ENCODE measurements around the gene ATP2A1.
"Not testable (repeated sequence)": the region's sequence is repeated elsewhere in the genome, so short reads cannot be mapped to it uniquely, and the experiment has no call there.

The ATP2A1 gene

GRCh38 chr16:28937222-28937876 is 59.1 kb downstream of the ATP2A1 start:
- H3K27me3 ChIP-seq (ENCODE audit: control insufficient read depth, insufficient read depth, low read length) = no peaks in the 10 kb centered on the region
- peaks cover 4% of the 10 kb centered on the region; the same call in 1 of the 2 replicates for H3K4me1 ChIP-seq (ENCODE audit: control insufficient read depth, insufficient read depth, low read length)
- H3K4me3 ChIP-seq (ENCODE audit: low read depth, low read length) = no peak overlapping the region
- H3K36me3 ChIP-seq (ENCODE audit: control insufficient read depth, insufficient read depth, low read length) = no peaks in the 10 kb centered on the region
- no peak overlapping the region for H3K9ac ChIP-seq (ENCODE audit: low read depth, low read length)
- H3K27ac ChIP-seq (ENCODE audit: low read depth, low read length) = no peak overlapping the region
- H3K9me3 ChIP-seq (ENCODE audit: control insufficient read depth, insufficient read depth, low read length) = no peaks in the 10 kb centered on the region

- no peaks in the 10 kb centered on the region for H3K36me3 ChIP-seq (ENCODE audit: control insufficient read depth, insufficient read depth, low read length)
- H3K27me3 ChIP-seq (ENCODE audit: control insufficient read depth, insufficient read depth, low read length) = no peaks in the 10 kb centered on the region
- H3K4me3 ChIP-seq (ENCODE audit: low read depth, low read length) = no peak overlapping the region
- H3K4me1 ChIP-seq (ENCODE audit: control insufficient read depth, insufficient read depth, low read length) = peaks cover 4% of the 10 kb centered on the region; the same call in 1 of the 2 replicates
- no peak overlapping the region for H3K9ac ChIP-seq (ENCODE audit: low read depth, low read length)
- no peak overlapping the region for H3K27ac ChIP-seq (ENCODE audit: low read depth, low read length)
- H3K9me3 ChIP-seq (ENCODE audit: control insufficient read depth, insufficient read depth, low read length) = no peaks in the 10 kb centered on the region
Observed at GRCh38 chr16:28938721-28939120, 60.4 kb downstream of the ATP2A1 start.

- H3K36me3 ChIP-seq (ENCODE audit: control insufficient read depth, insufficient read depth, low read length); H3K27me3 ChIP-seq (ENCODE audit: control insufficient read depth, insufficient read depth, low read length); H3K9me3 ChIP-seq (ENCODE audit: control insufficient read depth, insufficient read depth, low read length); H3K4me1 ChIP-seq (ENCODE audit: control insufficient read depth, insufficient read depth, low read length); H3K9ac ChIP-seq (ENCODE audit: low read depth, low read length); H3K4me3 ChIP-seq (ENCODE audit: low read depth, low read length); H3K27ac ChIP-seq (ENCODE audit: low read depth, low read length): not testable (repeated sequence)
Observed at GRCh38 chr16:28939825-28940224, 61.5 kb downstream of the ATP2A1 start.

GRCh38 chr16:28943281-28943680 is 65.0 kb downstream of the ATP2A1 start:
- Histone ChIP-seq H3K27ac (ENCODE audit: low read depth, low read length) (no peak overlapping the region), H3K9ac (ENCODE audit: low read depth, low read length) (no peak overlapping the region), H3K36me3 (ENCODE audit: control insufficient read depth, insufficient read depth, low read length) (no peaks in the 10 kb centered on the region), H3K9me3 (ENCODE audit: control insufficient read depth, insufficient read depth, low read length) (no peaks in the 10 kb centered on the region), H3K27me3 (ENCODE audit: control insufficient read depth, insufficient read depth, low read length) (no peaks in the 10 kb centered on the region), H3K4me3 (ENCODE audit: low read depth, low read length) (no peak overlapping the region), H3K4me1 (ENCODE audit: control insufficient read depth, insufficient read depth, low read length) (peaks cover 3% of the 10 kb centered on the region; the same call in 1 of the 2 replicates)

- Histone ChIP-seq H3K27me3 (ENCODE audit: control insufficient read depth, insufficient read depth, low read length) (no peaks in the 10 kb centered on the region), H3K36me3 (ENCODE audit: control insufficient read depth, insufficient read depth, low read length) (no peaks in the 10 kb centered on the region), H3K4me1 (ENCODE audit: control insufficient read depth, insufficient read depth, low read length) (peaks cover 3% of the 10 kb centered on the region; the same call in 1 of the 2 replicates), H3K9me3 (ENCODE audit: control insufficient read depth, insufficient read depth, low read length) (no peaks in the 10 kb centered on the region), H3K9ac (ENCODE audit: low read depth, low read length) (no peak overlapping the region), H3K4me3 (ENCODE audit: low read depth, low read length) (no peak overlapping the region), H3K27ac (ENCODE audit: low read depth, low read length) (no peak overlapping the region)
Observed at GRCh38 chr16:28946681-28947080, 68.4 kb downstream of the ATP2A1 start.

- Histone ChIP-seq H3K27ac (ENCODE audit: low read depth, low read length) (peak within 1 kb of the TSS; percentile 81), H3K4me1 (ENCODE audit: control insufficient read depth, insufficient read depth, low read length) (no peaks in the 10 kb centered on the region), H3K4me3 (ENCODE audit: low read depth, low read length) (peak within 1 kb of the TSS; percentile 74), H3K9me3 (ENCODE audit: control insufficient read depth, insufficient read depth, low read length) (no peaks in the 10 kb centered on the region), H3K9ac (ENCODE audit: low read depth, low read length) (peak within 1 kb of the TSS; percentile 72), H3K36me3 (ENCODE audit: control insufficient read depth, insufficient read depth, low read length) (peaks cover 38% of the 10 kb centered on the region), H3K27me3 (ENCODE audit: control insufficient read depth, insufficient read depth, low read length) (no peaks in the 10 kb centered on the region)
Observed at GRCh38 chr16:28950648-28951409, 72.5 kb downstream of the ATP2A1 start, which contains the start of gene NFATC2IP. NFATC2IP (plus strand) TSS chr16:28950937; CDS start chr16:28951012, 75 bp downstream.

GRCh38 chr16:28951410-28951943 is 73.2 kb downstream of the ATP2A1 start:
- Histone ChIP-seq H3K4me1 (ENCODE audit: control insufficient read depth, insufficient read depth, low read length) (no peaks in the 10 kb centered on the region), H3K27ac (ENCODE audit: low read depth, low read length) (peak overlapping the region; percentile 81), H3K36me3 (ENCODE audit: control insufficient read depth, insufficient read depth, low read length) (peaks cover 44% of the 10 kb centered on the region), H3K9ac (ENCODE audit: low read depth, low read length) (peak overlapping the region; percentile 72), H3K9me3 (ENCODE audit: control insufficient read depth, insufficient read depth, low read length) (no peaks in the 10 kb centered on the region), H3K27me3 (ENCODE audit: control insufficient read depth, insufficient read depth, low read length) (no peaks in the 10 kb centered on the region), H3K4me3 (ENCODE audit: low read depth, low read length) (peak overlapping the region; percentile 74)
